A549 (cell line): ENCODE measurements around the gene TRAPPC5. TPM values are rescaled to one million over a fixed set of nuclear protein-coding genes. Genes with fewer than 3 reads are reported as not detected.

ENCODE experiments used
- ATAC-seq, 2 experiments: fragments of 200-7000 bp in 1 of 2; fragments of >200 bp in 1 of 2; cut with Nextera tagmentation in 1 of 2; cut with Tn5 transposase in 1 of 2; 3 replicates each; pipeline versions ENCODE4 v1.8.0 to v1.9.1; 2018 to 2020; ENCODE audit warnings: mild to moderate bottlenecking in 1 of 2, moderate library complexity in 1 of 2
- CTCF ChIA-PET: fragments of 300-600 bp; sonication (Branson Sonifier 250); formaldehyde crosslinking; extraction: SDS; loops from one replicate; lab custom pipeline; 2021; ENCODE audit warnings: antibody characterized with exemption, inconsistent platforms; lab: Yijun Ruan, JAX
- POLR2A ChIA-PET: fragments of 350-600 bp; formaldehyde crosslinking; extraction: SDS; loops from one replicate; lab custom pipeline; 2021; ENCODE audit warnings: antibody characterized with exemption, inconsistent platforms; lab: Yijun Ruan, JAX
- DNase-seq, 2 experiments: peaks; one replicate each; pipeline versions ENCODE4 v3.0.0 to v3.0.0-alpha.2; 2011 to 2016; ENCODE audit warnings: low read depth in 1 of 2, low spot score in 1 of 2
- FAIRE-seq: peaks from 2 replicates; lab custom pipeline; 2011; peaks lifted over from hg19 to GRCh38; lab: Jason Lieb, UNC
- H3K27ac ChIP-seq, 2 experiments: fragments of >200 bp; sonication (Bioruptor Twin); formaldehyde crosslinking; 3 replicates each; pipeline ENCODE4 v1.5.1; 2016 to 2017
- H3K4me1 ChIP-seq: fragments of >200 bp; sonication (Bioruptor Twin); formaldehyde crosslinking; 3 replicates; pipeline ENCODE4 v1.6.1; 2016
- H3K4me2 ChIP-seq: fragments of >200 bp; sonication (Bioruptor Twin); formaldehyde crosslinking; 3 replicates; pipeline ENCODE4 v1.6.1; 2016
- H3K4me3 ChIP-seq: fragments of >200 bp; sonication (Bioruptor Twin); formaldehyde crosslinking; 3 replicates; pipeline ENCODE4 v1.5.1; 2016
- H3K9me3 ChIP-seq: fragments of >200 bp; sonication (Bioruptor Twin); formaldehyde crosslinking; 3 replicates; pipeline ENCODE4 v1.6.1; 2016
- CBX2 ChIP-seq: fragments of 200-600 bp; sonication (generic); IDR thresholded peaks from 2 replicates; pipeline ENCODE4 v1.6.1; 2016; ENCODE audit warnings: low read depth, mild to moderate bottlenecking, borderline replicate concordance
- CBX8 ChIP-seq: fragments of 200-600 bp; sonication (generic); IDR thresholded peaks from 2 replicates; pipeline ENCODE4 v1.6.1; 2016
- CHD4 ChIP-seq: fragments of 200-600 bp; sonication (generic); IDR thresholded peaks from 2 replicates; pipeline ENCODE4 v1.6.1; 2016; ENCODE audit warnings: antibody characterized with exemption, mild to moderate bottlenecking, borderline replicate concordance
- E2F6 ChIP-seq: IDR thresholded peaks from 2 replicates; pipeline ENCODE4 v1.6.1; 2012; ENCODE audit warnings: low read depth, borderline replicate concordance
- ESRRA ChIP-seq: fragments of 150-350 bp; IDR thresholded peaks from 2 replicates; pipeline ENCODE4 v1.6.1; 2014; ENCODE audit warnings: mild to moderate bottlenecking, low read length, borderline replicate concordance
- FOXS1 ChIP-seq: fragments of 250-450 bp; sonication (Bioruptor Pico); IDR thresholded peaks from 2 replicates; pipeline ENCODE4 v1.5.0; 2020; ENCODE audit warnings: mild to moderate bottlenecking, moderate library complexity
- GATA3 ChIP-seq: IDR thresholded peaks from 2 replicates; pipeline ENCODE4 v1.6.1; 2012; ENCODE audit warnings: borderline replicate concordance
- HOXB13 ChIP-seq: fragments of 250-450 bp; sonication (Bioruptor Pico); IDR thresholded peaks from 2 replicates; pipeline ENCODE4 v1.5.0; 2020; ENCODE audit warnings: low read depth, mild to moderate bottlenecking, moderate library complexity
- JUN ChIP-seq, 2 experiments: fragments of >200 bp; sonication (Bioruptor Twin); formaldehyde crosslinking; IDR thresholded peaks; 2 replicates in 1 of 2; 3 replicates in 1 of 2; pipeline ENCODE4 v1.6.1; 2016 to 2017
- MYC ChIP-seq: IDR thresholded peaks from 2 replicates; pipeline ENCODE4 v1.6.1; 2012; ENCODE audit warnings: mild to moderate bottlenecking, inconsistent platforms, low read length, improper control_type of control experiment, borderline replicate concordance
- NPAS2 ChIP-seq: fragments of 250-450 bp; sonication (Bioruptor Pico); IDR thresholded peaks from 2 replicates; pipeline ENCODE4 v1.8.0; 2022; ENCODE audit warnings: mild to moderate bottlenecking, moderate library complexity, borderline replicate concordance
- PHF8 ChIP-seq: fragments of 200-600 bp; sonication (generic); IDR thresholded peaks from 2 replicates; pipeline ENCODE4 v1.6.1; 2016; ENCODE audit warnings: low read depth, mild to moderate bottlenecking, antibody characterized with exemption, moderate library complexity, borderline replicate concordance
- RCOR1 ChIP-seq: fragments of 150-350 bp; IDR thresholded peaks from 2 replicates; pipeline ENCODE4 v1.6.1; 2014; ENCODE audit warnings: antibody characterized with exemption, low read length, low read depth
- SMC3 ChIP-seq: fragments of >200 bp; sonication (Bioruptor Twin); formaldehyde crosslinking; IDR thresholded peaks from 3 replicates; pipeline ENCODE4 v1.6.1; 2018; ENCODE audit warnings: inconsistent platforms
- SREBF2 ChIP-seq: fragments of 450-650 bp; IDR thresholded peaks from 2 replicates; pipeline ENCODE4 v1.6.1; 2014; ENCODE audit warnings: mild to moderate bottlenecking, moderate library complexity
- TP53 ChIP-seq: fragments of 250-450 bp; sonication (Bioruptor Pico); IDR thresholded peaks from 2 replicates; pipeline ENCODE4 v1.5.0; 2021; ENCODE audit warnings: mild to moderate bottlenecking, moderate library complexity
- USF2 ChIP-seq: fragments of 450-650 bp; IDR thresholded peaks from 2 replicates; pipeline ENCODE4 v1.6.1; 2014; ENCODE audit warnings: antibody characterized with exemption
- ZC3H11A ChIP-seq: fragments of 450-650 bp; IDR thresholded peaks from 2 replicates; pipeline ENCODE4 v1.6.1; 2014; ENCODE audit warnings: antibody characterized with exemption, mild to moderate bottlenecking
- ZFP36 ChIP-seq: fragments of 450-650 bp; IDR thresholded peaks from 2 replicates; pipeline ENCODE4 v1.6.1; 2014; ENCODE audit warnings: borderline replicate concordance; ENCODE audit not compliant: partially characterized antibody
- WGBS: methylation state at CpG from one replicate; pipeline ENCODE4 v1.1.6; 2017; ENCODE audit errors: missing lambda C conversion rate; 5-methylcytosine and 5-hydroxymethylcytosine counted together
- polyA plus RNA-seq, 4 experiments: library from polyadenylated mRNA; depleted of rRNA in 3 of 4; stranded (reverse); fragments of >200 nt; fragmentation: RNase III in 1 of 4; extraction: RNeasy Plus Mini Kit Qiagen cat#74134 plus additional on column Dnase treatment in 1 of 4; gene quantifications; 2 replicates in 3 of 4; 3 replicates in 1 of 4; pipeline ENCODE4 v1.2.3, GENCODE V29; 2011 to 2017
- TF ChIP-seq, protein P1 (sequence below): IDR thresholded peaks from 2 replicates; pipeline ENCODE4 v1.6.1; 2012
- TF ChIP-seq, protein P2 (sequence below): fragments of 200-600 bp; sonication (generic); IDR thresholded peaks from 2 replicates; pipeline ENCODE4 v1.6.1; 2016; ENCODE audit warnings: antibody characterized with exemption, mild to moderate bottlenecking, moderate library complexity
- TF ChIP-seq, protein P3 (sequence below): fragments of >200 bp; sonication (Bioruptor Twin); formaldehyde crosslinking; IDR thresholded peaks from 3 replicates; pipeline ENCODE4 v1.6.1; 2016
- TF ChIP-seq, protein P4 (sequence below): fragments of >200 bp; sonication (Bioruptor Twin); formaldehyde crosslinking; IDR thresholded peaks from 2 replicates; pipeline ENCODE4 v1.6.1; 2016

The TRAPPC5 gene
- polyA plus RNA-seq, 2 of the 4 experiments (the other 2 are of a cell fraction), result 31.6 to 59.8 TPM

GRCh38 chr19:7729831-7730285 lies 49.2 kb downstream of the TRAPPC5 start (continued):
- TF ChIP-seq, protein P1, sequence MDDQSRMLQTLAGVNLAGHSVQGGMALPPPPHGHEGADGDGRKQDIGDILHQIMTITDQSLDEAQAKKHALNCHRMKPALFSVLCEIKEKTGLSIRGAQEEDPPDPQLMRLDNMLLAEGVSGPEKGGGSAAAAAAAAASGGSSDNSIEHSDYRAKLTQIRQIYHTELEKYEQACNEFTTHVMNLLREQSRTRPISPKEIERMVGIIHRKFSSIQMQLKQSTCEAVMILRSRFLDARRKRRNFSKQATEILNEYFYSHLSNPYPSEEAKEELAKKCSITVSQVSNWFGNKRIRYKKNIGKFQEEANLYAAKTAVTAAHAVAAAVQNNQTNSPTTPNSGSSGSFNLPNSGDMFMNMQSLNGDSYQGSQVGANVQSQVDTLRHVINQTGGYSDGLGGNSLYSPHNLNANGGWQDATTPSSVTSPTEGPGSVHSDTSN, result no peak
- TF ChIP-seq ZC3H11A (no peak), ZFP36 (no peak), JUN (IDR thresholded peaks at IDR 0.05) (no peak), USF2 (no peak), NPAS2 (CRISPR knock-in tag) (no peak), SMC3 (no peak)

GRCh38 chr19:7730286-7731217 lies 49.9 kb downstream of the TRAPPC5 start:
- whole genome bisulfite sequencing, result 23% methylated on average over 5 of the region's 78 CpGs
- POLR2A ChIA-PET, result no interaction called here
- no peak for ATAC-seq

More at GRCh38 chr19:7730286-7731217, 49.9 kb downstream of the TRAPPC5 start:
- H3K4me1 ChIP-seq, result no peaks in the 10 kb centered on the region
- CTCF ChIA-PET, result no interaction called here
- H3K4me2 ChIP-seq, result no peak overlapping the region
- no peak overlapping the region for H3K27ac ChIP-seq
- FAIRE-seq (no peak), DNase-seq (no peak)
- H3K4me3 ChIP-seq, result no peak overlapping the region
- H3K9me3 ChIP-seq, result no peaks in the 10 kb centered on the region
- TF ChIP-seq SREBF2, result no peak
- no peak for TF ChIP-seq RCOR1
- no peak for TF ChIP-seq CHD4
- no peak for TF ChIP-seq GATA3
- TF ChIP-seq E2F6, result no peak
- TF ChIP-seq, protein P2, sequence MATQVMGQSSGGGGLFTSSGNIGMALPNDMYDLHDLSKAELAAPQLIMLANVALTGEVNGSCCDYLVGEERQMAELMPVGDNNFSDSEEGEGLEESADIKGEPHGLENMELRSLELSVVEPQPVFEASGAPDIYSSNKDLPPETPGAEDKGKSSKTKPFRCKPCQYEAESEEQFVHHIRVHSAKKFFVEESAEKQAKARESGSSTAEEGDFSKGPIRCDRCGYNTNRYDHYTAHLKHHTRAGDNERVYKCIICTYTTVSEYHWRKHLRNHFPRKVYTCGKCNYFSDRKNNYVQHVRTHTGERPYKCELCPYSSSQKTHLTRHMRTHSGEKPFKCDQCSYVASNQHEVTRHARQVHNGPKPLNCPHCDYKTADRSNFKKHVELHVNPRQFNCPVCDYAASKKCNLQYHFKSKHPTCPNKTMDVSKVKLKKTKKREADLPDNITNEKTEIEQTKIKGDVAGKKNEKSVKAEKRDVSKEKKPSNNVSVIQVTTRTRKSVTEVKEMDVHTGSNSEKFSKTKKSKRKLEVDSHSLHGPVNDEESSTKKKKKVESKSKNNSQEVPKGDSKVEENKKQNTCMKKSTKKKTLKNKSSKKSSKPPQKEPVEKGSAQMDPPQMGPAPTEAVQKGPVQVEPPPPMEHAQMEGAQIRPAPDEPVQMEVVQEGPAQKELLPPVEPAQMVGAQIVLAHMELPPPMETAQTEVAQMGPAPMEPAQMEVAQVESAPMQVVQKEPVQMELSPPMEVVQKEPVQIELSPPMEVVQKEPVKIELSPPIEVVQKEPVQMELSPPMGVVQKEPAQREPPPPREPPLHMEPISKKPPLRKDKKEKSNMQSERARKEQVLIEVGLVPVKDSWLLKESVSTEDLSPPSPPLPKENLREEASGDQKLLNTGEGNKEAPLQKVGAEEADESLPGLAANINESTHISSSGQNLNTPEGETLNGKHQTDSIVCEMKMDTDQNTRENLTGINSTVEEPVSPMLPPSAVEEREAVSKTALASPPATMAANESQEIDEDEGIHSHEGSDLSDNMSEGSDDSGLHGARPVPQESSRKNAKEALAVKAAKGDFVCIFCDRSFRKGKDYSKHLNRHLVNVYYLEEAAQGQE, result no peak
- no peak for TF ChIP-seq TP53 (CRISPR knock-in tag)
- no peak for TF ChIP-seq CBX2
- no peak for TF ChIP-seq SMC3
- TF ChIP-seq HOXB13 (CRISPR knock-in tag), result no peak
- TF ChIP-seq, protein P3, sequence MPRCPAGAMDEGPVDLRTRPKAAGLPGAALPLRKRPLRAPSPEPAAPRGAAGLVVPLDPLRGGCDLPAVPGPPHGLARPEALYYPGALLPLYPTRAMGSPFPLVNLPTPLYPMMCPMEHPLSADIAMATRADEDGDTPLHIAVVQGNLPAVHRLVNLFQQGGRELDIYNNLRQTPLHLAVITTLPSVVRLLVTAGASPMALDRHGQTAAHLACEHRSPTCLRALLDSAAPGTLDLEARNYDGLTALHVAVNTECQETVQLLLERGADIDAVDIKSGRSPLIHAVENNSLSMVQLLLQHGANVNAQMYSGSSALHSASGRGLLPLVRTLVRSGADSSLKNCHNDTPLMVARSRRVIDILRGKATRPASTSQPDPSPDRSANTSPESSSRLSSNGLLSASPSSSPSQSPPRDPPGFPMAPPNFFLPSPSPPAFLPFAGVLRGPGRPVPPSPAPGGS, result no peak
- TF ChIP-seq ZFP36, result no peak
- TF ChIP-seq MYC, result no peak
- TF ChIP-seq, protein P4, sequence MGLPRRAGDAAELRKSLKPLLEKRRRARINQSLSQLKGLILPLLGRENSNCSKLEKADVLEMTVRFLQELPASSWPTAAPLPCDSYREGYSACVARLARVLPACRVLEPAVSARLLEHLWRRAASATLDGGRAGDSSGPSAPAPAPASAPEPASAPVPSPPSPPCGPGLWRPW, result no peak
- TF ChIP-seq PHF8, result no peak
- TF ChIP-seq ESRRA, result no peak
- TF ChIP-seq CBX8, result no peak
- no peak for TF ChIP-seq FOXS1
